Measurements from ENCODE around the gene CBARP. TPM values are rescaled to one million over a fixed set of nuclear protein-coding genes. Genes with fewer than 3 reads are reported as not detected.

The CBARP gene
- total and polyA plus RNA-seq, 9 of the 15 experiments (the other 6 are each of a cell fraction or from before 2014, with no cell fraction given), result 0.03 to 8.9 (median 1.2) TPM; not detected in 1

GRCh38 chr19:1266129-1266915 is 28.5 kb upstream of the CBARP start (continued):
- TF ChIP-seq MEF2A (IDR thresholded peaks at IDR 0.05; ENCODE audit: control insufficient read depth, low read depth, low read length) (peak; percentile 66), EP300 (IDR thresholded peaks at IDR 0.05; ENCODE audit: low read length) (no peak; the same call in 1 of the 2 replicates), CREB3 (tag; conservative IDR thresholded peaks at IDR 0.05; ENCODE audit: low read depth) (no peak), MED1 (CRISPR knock-in tag; IDR thresholded peaks at IDR 0.05; ENCODE audit: borderline replicate concordance) (0 out of 2 replicates have a peak, but pooled peaks have one; percentile 24), HCFC1 (IDR thresholded peaks at IDR 0.05; ENCODE audit: low read depth, low read length) (peak; percentile 11; the same call in 1 of the 2 replicates), PRPF4 (IDR thresholded peaks at IDR 0.05; ENCODE audit: insufficient read depth, low read depth, low read length, poor library complexity, severe bottlenecking) (no peak), RFX7 (CRISPR knock-in tag; IDR thresholded peaks at IDR 0.05) (0 out of 2 replicates have a peak, but pooled peaks have one; percentile 25), TBL1XR1 (IDR thresholded peaks at IDR 0.05; ENCODE audit: low read length in 2 of 2) (peak in 1 of 2 experiments; percentile 42; a peak in 1 of 4 replicates), ATF7 (IDR thresholded peaks at IDR 0.05) (peak; percentile 40; the same call in 1 of the 2 replicates), VEZF1 (CRISPR knock-in tag; IDR thresholded peaks at IDR 0.05) (peak; percentile 97), ZBTB49 (CRISPR knock-in tag; IDR thresholded peaks at IDR 0.05; ENCODE audit: borderline replicate concordance) (no peak), ZNF347 (CRISPR knock-in tag; IDR thresholded peaks at IDR 0.05; ENCODE audit: low read depth) (no peak), ASH1L (IDR thresholded peaks at IDR 0.05; ENCODE audit: borderline replicate concordance, low read depth, partially characterized antibody) (no peak)
- TF ChIP-seq, protein P1, sequence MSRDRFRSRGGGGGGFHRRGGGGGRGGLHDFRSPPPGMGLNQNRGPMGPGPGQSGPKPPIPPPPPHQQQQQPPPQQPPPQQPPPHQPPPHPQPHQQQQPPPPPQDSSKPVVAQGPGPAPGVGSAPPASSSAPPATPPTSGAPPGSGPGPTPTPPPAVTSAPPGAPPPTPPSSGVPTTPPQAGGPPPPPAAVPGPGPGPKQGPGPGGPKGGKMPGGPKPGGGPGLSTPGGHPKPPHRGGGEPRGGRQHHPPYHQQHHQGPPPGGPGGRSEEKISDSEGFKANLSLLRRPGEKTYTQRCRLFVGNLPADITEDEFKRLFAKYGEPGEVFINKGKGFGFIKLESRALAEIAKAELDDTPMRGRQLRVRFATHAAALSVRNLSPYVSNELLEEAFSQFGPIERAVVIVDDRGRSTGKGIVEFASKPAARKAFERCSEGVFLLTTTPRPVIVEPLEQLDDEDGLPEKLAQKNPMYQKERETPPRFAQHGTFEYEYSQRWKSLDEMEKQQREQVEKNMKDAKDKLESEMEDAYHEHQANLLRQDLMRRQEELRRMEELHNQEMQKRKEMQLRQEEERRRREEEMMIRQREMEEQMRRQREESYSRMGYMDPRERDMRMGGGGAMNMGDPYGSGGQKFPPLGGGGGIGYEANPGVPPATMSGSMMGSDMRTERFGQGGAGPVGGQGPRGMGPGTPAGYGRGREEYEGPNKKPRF (IDR thresholded peaks at IDR 0.05; ENCODE audit: low read depth, low read length), result no peak

Measured in K562 (cell line).